Activated CD4-positive, alpha-beta T cell treated with anti-CD3 and anti-CD28 coated beads, Interleukin-2, Interleukin-4, amounts not matched to agents 100 ng/mL and 50 ng/mL, durations not matched to agents 16 hours and 8 hours (primary cell): Measurements from ENCODE around the gene JMJD6.
"Not testable (repeated sequence)": the region's sequence is repeated elsewhere in the genome, so short reads cannot be mapped to it uniquely, and the experiment has no call there.

Experiments used
- DNase-seq: peaks from one replicate; pipeline ENCODE4 v3.0.0-alpha.2; 2020; ENCODE audit warnings: low spot score

JMJD6 gene

GRCh38 chr17:76716146-76716838, 10.1 kb downstream of the JMJD6 start:
- no peak for DNase-seq

DNA sequence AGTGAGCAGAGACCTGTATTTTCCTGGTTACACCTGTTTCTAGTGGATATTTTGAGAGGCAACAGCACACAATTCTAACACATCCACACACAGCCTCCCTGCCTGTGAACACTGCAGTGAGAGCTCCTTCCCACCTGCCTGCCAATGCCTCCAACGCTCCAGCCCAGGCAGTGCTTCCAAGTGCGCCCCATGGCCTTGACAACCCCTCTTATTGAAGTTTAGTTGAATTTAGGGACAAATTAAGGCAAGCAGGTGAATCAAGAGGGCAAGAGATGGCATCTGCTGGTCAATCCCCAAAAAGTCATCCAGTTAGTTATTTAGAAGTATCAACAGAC, 10.9 kb downstream of the JMJD6 start:
- no peak for DNase-seq

GRCh38 chr17:76714822-76715495, 11.4 kb downstream of the JMJD6 start:
- DNase-seq = peak; percentile 71

GRCh38 chr17:76714336-76714735, 12.1 kb downstream of the JMJD6 start:
- no peak for DNase-seq

DNA sequence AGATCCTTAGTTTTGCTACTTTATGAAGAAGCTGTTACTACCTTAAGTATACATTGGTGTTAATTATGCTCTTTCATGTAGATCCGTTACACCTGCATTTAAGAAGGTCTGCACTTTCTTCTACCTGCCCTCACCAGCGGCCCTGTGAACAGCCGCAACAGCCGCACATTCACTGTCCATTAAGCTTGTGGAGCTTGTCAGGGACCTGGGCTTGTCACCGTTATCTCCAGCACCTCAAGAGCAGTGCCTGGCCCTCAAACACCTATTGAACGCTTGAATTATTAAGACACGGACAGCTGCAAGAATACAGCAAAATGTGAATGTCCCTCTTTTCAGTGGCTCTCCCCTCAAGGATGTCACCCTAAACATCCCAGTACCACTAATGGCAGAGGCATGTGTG, 12.6 kb downstream of the JMJD6 start:
- DNase-seq = no peak

DNA sequence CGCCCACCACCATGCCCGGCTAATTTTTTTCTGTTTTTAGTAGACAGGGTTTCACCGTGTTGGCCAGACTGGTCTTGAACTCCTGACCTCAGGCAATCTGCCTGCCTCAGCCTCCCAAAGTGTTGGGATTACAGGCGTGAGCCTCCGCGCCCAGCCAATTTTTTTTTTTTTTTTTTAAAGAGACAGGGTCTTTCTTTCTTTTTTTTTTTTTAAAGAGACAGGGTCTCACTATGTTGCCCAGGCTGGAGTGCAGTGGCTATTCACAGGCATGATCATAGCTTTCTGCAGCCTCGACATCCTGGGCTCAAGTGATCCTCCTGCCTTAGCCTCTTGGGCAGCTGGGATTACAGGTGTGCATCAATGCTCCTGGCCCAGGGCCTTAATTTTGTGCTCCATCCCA, 14.1 kb downstream of the JMJD6 start:
- DNase-seq = not testable (repeated sequence)

DNA sequence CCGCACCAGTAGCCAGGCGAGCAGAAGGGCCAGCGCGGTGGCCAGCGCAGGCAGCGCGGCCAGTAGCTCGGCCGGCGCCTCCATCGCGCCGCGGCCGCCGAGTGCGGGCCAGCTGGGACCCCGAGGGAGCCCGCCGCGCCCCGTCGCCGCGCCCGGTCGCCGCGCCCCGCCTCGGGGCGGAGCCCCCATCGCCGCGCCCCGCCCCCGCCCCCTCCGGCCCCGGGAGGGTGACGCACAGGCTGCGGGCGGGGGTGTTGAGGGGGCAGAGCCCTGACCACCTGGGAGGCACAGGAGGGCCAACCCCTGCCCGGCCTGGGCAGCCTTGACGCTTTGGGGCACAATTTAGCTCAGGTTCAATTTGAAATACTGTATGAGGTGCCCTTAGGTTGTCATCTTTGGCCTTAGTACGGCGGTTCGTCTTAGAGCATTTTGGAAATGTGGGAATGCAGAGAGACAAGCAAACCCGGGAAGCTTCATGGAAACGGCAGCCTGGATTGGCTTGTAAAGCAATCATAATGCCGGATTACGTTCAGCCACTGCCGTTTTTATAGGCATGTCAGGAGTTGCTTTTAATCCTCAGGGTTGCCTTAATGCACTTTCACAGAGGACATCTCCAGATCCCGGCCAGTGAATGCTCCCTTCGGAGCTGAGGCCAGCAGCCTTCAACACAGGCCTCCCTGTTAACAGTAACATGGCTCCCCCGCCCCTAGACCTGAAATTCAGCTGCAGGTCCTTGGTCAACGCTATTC, 15.4 kb downstream of the JMJD6 start, which contains the start of gene MXRA7:
Gene MXRA7, minus strand, starts transcription at position 103 of the 749 bp plus-strand sequence. Its CDS starts 19 bp downstream, at position 84.
- no peak for DNase-seq

GRCh38 chr17:76709951-76710862, 16.2 kb downstream of the JMJD6 start:
- not testable (repeated sequence) for DNase-seq

- DNase-seq = no peak
Measured at GRCh38 chr17:76709077-76709950, 17.1 kb downstream of the JMJD6 start.

- no peak for DNase-seq
Measured at GRCh38 chr17:76707985-76708807, 18.2 kb downstream of the JMJD6 start.

GRCh38 chr17:76706817-76707216, 19.6 kb downstream of the JMJD6 start:
- no peak for DNase-seq

- no peak for DNase-seq
Measured at GRCh38 chr17:76704805-76705204, 21.6 kb downstream of the JMJD6 start.

DNA sequence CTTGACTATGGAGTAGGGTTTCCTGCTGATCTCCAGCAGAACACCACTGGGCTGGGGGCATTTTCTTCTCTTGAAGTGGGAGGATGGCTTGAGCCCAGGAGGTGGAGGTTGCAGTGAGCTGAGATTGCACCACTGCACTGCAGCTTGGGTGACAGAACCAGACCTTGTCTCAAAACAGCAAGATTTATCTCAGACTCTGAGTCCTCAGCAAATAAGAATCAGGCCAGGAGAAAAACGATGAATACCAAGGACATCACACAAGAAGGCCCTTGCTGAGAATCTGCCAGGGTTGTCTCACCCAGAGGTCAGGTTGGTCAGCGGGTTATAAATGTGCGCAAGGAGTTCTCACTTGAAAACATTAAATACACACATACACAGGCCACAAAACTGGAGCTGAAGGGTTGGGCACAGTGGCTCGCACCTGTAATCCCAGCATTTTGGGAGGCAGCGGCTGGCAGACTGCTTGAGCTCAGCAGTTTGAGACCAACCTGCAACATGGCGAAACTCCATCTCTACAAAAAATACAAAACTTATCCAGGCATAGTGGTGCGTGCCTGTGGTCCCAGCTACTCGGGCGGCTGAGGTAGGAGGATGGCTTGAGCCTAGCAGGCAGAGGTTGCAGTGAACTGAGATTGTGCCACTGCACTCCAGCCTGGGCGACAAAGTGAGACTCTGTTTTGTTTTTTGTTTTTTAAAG, 23.3 kb downstream of the JMJD6 start:
- DNase-seq = no peak

DNA sequence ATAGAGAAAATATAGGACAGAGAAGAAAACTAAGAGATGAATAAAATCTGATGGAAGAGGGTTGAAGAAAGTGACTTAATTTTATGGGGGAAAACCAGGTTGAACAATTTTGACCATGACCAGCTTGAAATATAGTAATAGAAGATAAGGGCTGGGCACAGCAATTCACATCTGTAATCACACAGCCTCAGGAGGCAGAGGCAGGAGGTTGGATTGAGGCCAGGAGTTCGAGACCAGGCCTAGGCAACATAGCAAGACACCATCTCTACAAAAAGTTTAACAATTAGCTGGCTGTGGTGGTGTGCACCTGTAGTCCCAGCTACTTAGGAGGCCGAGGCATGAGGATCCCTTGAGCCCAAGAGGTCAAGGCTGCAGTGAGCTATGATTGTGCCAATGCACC, 24.3 kb downstream of the JMJD6 start:
- DNase-seq = no peak

DNA sequence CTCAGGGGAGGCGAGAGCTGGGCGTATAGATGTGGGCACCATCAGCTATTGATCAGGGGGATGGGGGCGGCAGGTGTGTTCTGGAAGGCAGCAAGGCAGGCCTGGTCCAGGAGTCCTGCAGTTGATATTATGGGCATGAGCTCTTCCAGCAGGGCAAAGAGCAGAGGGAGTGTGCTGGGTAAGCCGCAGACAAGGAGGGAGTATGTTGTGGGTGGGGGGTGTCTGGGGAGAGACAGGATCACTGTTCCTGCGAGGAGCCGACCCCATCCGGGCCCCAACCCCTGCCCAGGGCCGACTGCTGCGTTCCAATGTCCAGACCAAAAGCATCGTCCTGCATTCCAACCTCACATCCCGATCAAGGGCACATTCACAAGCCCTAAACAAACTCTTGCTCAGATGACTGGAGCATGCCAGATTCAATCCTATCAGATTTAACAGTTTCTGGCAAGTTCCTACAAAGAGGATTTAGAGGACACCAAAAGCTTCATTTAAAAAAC, 24.9 kb downstream of the JMJD6 start:
- no peak for DNase-seq

GRCh38 chr17:76700617-76701470, 25.6 kb downstream of the JMJD6 start:
- no peak for DNase-seq

DNA sequence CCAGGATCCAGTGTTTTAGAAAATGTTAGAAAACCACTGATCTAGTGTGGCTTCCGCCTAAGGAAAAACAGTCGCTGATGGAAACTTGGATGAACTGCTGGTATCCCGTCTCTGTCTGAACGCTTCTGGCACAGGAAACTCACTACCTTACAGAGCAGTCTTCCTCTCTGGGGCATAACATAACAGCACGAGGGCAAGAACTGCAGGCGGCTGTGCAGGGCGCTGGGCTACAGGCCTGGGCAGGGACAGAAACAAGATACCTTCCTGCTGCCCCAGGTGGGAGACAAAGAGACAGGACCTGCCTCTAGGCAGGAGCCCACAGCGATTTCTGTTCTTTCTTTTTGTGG, 26.2 kb downstream of the JMJD6 start:
- DNase-seq = no peak

GRCh38 chr17:76698466-76698977, 27.9 kb downstream of the JMJD6 start:
- DNase-seq = not testable (repeated sequence)
